ENCODE results near the gene NTPCR.
A peak's percentile ranks its signal among the peaks of the same experiment; 100 is the strongest.

NTPCR gene

GRCh38 chr1:232965124-232965911 is 14.9 kb downstream of the NTPCR start:
- no peak for DNase-seq

DNA sequence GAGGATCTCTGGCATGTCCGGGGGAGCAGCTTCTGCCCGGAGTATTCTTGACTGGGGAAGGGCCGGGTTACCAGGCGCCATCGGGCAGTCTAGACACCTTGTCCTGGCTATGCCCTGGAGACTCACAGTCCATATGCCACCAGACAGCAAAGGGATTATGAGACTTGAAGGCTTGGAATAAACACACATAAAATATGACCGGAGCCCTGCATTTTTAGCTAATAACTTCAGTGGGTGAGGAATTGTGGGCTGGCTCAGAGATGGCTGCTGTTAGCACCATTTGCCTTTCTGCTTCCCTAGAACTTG is 15.5 kb downstream of the NTPCR start:
- no peak for DNase-seq

DNA sequence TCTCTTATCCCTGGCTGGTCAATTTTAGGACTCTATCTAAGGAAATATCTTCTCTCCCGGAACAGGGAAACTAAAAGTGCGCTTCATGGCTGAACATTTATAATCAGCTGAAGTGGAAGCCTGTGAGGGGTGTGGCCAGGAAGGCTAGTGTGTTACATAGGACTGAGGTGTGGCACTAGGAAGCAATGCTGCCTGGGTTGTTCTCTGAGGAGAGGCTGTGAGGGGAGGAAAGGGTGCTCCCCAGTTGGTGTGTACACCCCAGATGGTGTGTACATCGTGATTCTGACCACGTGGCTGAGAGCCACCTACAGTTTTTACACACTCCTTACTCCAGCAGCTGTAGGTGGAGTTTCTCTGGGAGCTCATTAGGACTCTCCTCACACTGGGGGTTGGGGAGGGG is 16.3 kb downstream of the NTPCR start:
- peak; percentile 5 for DNase-seq

- no peak for DNase-seq
Measured at GRCh38 chr1:232968391-232968790, 18.0 kb downstream of the NTPCR start.

- no peak for DNase-seq
Measured at GRCh38 chr1:232968965-232969364, 18.6 kb downstream of the NTPCR start.

DNA sequence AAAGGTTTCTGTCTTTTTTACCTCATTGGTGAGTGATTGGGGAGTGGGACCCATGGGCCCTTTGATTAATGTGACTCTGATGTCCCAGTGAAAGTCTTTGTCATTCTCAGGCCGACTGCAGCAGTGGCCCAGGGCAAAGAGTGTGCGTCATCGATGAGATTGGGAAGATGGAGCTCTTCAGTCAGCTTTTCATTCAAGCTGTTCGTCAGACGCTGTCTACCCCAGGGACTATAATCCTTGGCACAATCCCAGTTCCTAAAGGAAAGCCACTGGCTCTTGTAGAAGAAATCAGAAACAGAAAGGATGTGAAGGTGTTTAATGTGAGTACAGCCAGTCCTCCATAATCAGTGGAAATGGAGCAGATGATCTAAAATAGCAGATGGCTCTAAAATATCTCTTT is 19.4 kb downstream of the NTPCR start:
- peak; percentile 2 for DNase-seq

DNA sequence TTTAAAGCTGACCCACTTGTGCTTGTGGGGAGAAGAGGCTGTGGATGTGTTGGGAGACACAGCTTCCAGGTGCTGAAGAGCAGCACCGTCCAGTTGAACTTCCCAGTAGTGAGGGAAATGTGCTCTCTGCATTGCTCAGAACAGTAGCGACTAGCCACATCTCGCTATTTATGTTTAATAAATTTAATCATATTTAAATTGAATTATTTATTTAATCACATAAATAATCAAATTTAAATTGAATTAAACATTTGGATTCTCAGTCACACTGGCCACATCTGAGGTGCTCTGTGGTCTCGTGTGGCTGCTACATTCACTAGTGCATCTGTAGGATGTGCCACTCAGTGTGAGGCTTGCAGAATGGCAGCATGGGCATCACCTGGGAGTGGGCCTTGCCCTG is 20.1 kb downstream of the NTPCR start:
- DNase-seq, result no peak

DNA sequence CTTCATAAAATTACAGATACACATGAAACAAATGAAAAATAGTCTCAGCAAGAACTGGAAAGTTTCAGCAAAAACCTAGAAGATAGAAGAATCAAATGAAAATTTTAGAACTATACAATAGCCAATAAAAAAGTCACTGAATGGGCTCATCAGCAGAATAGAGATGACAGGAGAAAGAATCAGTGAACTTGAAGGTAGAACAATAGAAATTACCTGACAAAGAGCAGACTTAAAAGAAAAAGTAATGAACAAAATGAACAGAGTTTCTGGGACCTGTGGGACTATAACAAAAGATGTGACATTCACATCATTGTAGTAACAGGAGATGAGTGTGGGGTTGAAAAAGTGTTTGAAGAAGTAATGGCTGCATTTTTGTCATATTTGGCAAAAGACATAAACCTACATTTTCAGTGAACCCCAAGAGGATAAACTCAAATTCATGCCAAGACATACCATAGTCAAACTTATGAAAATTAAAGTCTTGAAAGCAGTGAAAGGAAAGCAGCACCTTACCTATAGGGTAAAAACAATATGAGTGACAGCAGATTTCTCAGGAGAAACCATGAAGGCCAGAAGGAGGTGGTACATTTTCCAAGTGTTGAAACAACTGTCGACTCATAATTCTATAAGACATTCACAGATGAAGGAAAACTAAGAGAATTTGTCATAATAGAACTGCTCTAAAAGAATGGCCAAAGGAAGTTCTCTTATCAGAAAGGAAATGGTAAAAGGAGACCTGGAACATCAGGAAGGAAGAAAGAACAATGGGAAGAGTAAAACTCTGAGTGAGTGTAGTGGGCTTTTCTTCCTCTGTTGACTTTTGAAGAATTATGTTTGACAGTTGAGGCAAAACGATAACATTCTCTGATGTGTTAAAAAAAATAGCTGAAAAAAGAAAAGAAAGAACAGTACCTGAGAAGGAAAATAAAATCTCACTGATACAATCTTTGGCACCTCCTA is 23.5 kb downstream of the NTPCR start:
- DNase-seq, result no peak

DNA sequence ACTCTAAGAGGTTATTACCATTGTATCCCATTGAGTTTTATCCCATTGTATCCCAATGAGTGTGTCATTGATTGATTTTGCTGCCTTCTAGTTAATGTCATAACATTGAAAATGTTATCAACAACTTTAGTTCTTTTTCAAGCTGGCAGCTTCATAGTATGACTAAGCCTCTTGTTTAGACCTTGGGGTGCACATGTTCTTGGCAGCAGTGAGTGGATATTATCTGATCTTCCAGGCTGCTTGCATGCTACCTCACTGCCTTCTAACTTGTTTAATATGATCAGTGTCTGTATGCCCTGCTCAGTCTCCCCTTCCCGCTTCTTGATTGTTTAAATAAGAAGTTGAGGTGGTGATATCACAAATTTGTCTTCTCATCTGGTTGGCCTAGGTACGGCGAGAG is 24.6 kb downstream of the NTPCR start:
- no peak for DNase-seq

- DNase-seq, result no peak
Measured at GRCh38 chr1:232978091-232978634, 27.8 kb downstream of the NTPCR start.

DNA sequence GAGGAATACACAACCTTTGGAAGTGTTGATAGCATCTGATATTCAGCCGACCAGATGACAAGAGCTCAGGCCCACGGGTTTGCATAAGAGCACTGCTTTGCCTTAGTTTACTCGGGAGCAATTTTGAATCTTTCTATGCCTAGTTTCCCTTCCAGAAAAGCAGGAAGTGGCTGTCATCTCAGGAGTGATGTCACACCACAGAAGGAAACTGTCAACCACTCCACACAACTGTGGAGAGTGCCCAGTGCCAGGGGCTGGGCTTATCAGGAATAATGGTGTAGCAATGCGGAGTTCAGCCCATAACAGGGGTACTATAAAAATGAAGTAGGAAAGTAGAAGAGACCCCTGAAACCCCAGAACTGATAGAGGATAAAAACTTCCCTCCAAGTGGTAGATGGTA is 28.4 kb downstream of the NTPCR start:
- DNase-seq, result no peak

GRCh38 chr1:232979558-232979957 is 29.1 kb downstream of the NTPCR start:
- no peak for DNase-seq

GRCh38 chr1:232980355-232980978 is 30.1 kb downstream of the NTPCR start:
- peak; percentile 44 for DNase-seq

DNA sequence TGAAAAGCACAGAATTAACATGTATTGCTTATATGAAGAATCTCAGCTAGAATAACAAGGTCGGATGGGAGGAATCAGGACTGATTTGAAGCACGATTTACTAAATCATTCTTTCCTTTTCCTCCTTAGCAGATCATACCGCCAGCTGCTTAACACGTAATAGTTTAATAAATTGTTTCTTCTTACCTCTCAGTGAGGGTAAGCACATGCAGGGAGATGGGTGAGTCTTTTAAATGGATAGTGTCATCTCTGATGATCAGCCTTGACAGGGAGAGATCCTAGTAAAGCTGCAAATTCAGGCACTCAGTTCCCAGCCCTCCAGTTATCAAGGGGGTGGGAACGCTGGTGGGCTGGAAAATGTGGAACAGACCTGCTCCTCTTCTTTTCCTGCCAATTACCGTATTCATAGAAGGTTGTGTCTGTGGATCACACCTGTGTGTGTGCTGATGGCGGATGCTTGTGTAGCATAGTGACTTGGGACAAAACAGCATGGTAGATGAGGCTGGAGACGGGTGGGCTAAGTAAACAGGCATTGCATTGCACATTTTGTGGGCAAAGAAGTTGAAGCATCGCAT is 30.7 kb downstream of the NTPCR start:
- DNase-seq, result no peak

DNA sequence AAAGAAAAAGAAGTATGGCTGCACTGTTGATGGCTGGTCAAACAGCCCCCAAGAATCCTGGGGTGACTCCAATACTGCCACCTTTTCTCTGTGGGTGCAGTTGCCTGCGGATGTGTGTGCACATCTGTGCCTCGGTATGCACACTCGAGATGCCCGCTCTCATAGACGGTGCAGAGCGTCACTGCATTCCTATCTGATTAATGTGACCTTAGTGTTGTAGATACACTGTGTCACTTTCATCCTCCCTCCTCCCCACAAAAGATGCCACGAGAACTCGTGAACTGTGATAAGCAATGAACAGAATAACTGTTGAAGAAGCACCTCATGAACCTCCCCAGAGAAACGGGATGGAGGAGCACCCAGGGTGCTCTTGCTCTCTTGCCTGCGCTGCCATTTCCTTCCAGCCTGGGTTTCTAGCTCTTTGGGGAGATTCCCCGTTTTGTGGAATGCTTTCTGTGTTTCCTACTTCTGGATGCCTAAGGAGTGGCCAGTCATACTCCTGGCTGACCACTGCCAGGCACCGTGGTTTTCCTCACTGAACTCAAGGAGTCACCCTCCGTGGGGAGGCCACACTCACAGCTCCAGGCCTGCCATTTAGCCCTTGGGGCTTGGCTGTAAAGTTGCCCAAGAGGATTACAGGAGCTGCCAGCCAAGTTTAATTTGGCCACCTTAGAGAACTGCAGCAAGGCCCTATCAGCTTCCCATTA is 32.0 kb downstream of the NTPCR start:
- DNase-seq, result no peak

DNA sequence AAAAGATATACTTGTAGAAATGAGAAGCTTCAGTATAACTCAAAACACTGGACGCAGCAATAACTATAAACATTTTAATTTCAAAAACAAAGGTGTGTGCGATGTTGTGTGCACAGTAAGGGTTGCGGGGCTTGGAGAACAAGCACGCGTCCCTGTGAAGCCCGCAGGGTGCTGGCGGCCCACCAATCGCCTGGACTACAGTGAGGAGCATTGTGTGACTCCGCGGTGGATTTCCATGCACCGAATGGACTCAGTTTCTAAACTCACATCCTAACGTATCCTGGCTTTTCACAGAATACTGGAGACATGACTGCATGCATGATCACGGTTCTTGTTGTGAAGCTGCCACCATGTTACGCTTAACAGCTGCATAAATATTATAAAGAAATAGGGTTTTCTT is 33.0 kb downstream of the NTPCR start:
- no peak for DNase-seq

DNA sequence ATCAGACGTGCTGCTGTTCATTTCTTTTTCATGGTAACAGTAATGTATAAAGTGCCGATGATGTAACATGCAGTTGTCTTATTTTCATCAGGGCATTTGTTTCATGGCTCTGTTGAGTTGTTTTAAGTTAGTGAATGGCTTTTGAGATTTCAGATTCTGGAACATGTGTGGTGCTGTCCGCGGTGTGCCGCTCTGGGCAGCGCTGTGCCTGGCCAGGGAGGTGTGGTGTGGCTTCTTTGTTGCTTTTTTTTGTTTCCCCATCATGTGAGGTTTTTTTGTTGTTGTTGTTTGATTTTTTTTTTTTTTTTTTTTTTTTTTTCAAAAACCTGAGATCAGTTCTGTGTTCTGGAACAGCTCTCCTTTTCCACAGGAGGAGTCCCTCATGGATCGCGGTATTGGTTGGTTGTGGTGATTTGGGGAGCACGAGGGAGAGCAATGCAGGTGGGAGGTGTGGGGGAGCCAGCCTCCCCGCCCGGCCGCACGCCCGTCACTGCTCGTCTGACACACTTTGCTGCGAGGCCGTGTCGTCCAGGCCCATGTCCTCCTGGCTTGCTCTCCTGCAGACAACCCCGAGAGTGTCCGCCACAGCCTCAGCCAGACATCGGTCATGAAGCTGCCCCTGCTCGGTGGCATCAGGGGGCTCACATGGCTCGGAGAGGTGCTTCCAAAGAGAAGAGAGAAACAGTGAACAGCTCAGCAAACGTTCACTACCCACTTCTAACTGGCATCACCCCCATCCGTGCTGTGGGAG is 33.6 kb downstream of the NTPCR start:
- DNase-seq, result no peak

DNA sequence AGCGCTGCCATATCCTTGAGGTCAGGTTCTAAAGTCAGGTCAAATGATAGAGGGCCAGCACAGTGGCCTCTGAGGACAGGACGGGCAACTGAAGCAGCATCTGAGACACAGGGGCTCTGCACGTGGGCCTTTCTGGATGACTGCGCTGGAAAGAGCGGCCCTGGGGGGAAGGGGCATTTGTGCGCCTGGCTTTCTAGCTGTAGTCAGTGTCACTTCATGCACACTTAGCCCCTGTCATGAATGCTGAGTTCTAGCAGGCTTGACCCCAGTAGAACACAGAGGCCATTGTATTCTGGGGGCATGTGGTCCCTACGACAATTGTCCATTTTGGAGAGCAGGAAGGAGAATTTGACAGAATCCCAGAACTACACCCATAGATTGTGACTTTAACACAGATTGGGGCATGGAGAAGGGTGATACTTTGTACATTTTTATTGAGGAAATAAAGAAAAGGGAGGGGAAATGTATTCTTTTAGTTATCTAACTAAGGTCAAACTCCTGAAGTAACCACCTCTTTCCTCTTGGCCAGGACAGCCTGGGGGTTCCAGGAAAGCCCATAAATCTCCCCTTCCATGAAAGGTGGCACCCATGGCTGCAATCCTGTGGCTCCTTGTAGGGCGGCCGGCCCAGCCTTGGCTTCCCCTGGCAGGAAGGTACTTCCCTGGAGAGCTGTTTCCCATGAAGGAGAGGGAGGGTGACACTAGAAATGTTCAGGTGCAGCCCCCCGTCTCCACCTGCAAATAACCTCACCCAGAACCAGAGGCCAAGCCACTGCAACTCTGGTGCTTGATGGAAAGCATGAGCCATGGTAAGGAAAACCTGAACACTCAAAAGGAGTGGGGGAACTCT is 34.4 kb downstream of the NTPCR start:
- DNase-seq, result no peak

DNA sequence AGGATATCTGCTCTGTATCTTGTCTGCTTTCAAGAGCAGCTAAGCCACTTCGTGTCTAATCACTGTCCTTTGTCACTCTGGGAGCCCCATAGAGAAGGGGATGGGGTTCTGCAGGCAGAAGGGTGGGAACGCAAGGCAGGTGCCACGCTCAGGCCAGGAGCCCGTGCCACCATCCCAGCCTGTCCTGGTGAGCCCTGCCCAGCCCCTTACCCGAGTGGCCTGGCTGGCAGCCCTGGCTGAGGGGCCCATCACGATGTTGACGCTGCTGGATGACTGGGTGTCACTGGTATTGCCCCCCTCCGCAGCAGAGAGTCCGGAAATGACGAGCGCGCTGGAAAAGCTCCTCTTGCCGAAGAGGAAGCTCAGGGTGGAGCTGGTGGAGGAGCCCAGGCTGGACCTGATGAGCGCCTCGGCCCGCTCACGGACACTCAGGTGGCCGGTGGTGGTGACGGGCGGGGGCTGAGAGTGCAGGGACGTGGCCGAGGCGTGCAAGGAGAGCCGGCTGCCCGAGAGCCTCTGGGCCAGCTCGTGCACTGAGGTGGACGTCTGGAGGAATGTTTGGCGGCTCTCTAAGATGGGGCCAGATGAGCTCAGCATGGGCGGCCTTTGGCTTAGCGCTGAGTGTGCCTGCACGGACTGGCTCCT is 35.6 kb downstream of the NTPCR start:
- no peak for DNase-seq

DNA sequence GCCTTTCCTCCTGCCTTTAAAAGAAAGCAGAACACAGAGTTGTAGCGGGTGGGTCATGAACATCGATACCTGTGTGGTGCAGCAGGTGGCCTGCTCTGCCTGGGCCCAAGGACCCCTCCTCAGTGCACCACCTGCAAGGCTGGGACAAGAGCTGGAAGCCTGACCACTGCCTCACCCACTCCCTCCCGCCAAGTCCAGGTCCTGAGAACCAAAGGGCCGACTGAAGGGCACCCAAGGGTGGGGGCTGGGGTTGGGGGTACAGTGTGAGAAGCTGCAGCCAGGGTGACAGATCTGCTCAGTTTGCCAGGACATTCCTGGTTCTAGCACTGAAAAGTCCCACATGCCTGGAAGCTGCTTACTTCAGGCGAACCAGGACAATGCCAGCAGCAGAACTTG is 36.1 kb downstream of the NTPCR start:
- DNase-seq, result no peak
